ENCODE measurements around the gene DNAH3. TPM values are rescaled to one million over a fixed set of nuclear protein-coding genes. Genes with fewer than 3 reads are reported as not detected.
"Not testable (repeated sequence)": the region's sequence is repeated elsewhere in the genome, so short reads cannot be mapped to it uniquely, and the experiment has no call there.

The DNAH3 gene
- under 1 TPM in 10 of 12 donors, not detected in 2; 0.08 to 0.97 (median 0.41) TPM for polyA plus RNA-seq (ENCODE audit: insufficient read length in 12 of 12)
- long read RNA-seq, donor 1: 0 reads
- long read RNA-seq, donor 2, partial matches to known transcripts: 0 of 14 reads
- long read RNA-seq, donor 2, other reads (novel, unspliced or antisense): 14 of 14 reads
- long read RNA-seq, donor 3: 0 reads
- long read RNA-seq, donor 4: 0 reads
- long read RNA-seq, donor 5: 0 reads
- long read RNA-seq, donor 6, partial matches to known transcripts: 7 of 7 reads
- long read RNA-seq, donor 6, other reads (novel, unspliced or antisense): 0 of 7 reads
- long read RNA-seq, donor 7: 0 reads
- long read RNA-seq, donor 8, partial matches to known transcripts: 53 of 63 reads
- long read RNA-seq, donor 8, other reads (novel, unspliced or antisense): 10 of 63 reads
- long read RNA-seq, donor 9: 0 reads
- long read RNA-seq, donor 10: 0 reads
- long read RNA-seq, donor 11: 0 reads

- no peak for DNase-seq
Measured at GRCh38 chr16:21150375-21151001, at the start of gene DNAH3. DNAH3 (minus strand) TSS chr16:21150846; CDS start chr16:21150319, 527 bp downstream.

GRCh38 chr16:21199607-21200218 is 49.1 kb upstream of the DNAH3 start:
- no peak for DNase-seq

GRCh38 chr16:21197621-21198020 is 47.0 kb upstream of the DNAH3 start:
- DNase-seq: no peak

GRCh38 chr16:21197112-21197511 is 46.5 kb upstream of the DNAH3 start:
- no peak for DNase-seq

GRCh38 chr16:21195330-21195729 is 44.7 kb upstream of the DNAH3 start:
- not testable (repeated sequence) for DNase-seq

GRCh38 chr16:21194771-21195301 is 44.2 kb upstream of the DNAH3 start:
- peak; percentile 5 for DNase-seq

GRCh38 chr16:21192991-21193390 is 42.3 kb upstream of the DNAH3 start:
- DNase-seq: no peak

- DNase-seq: no peak
Measured at GRCh38 chr16:21190599-21190998, 40.0 kb upstream of the DNAH3 start.

- no peak for DNase-seq
Measured at GRCh38 chr16:21190013-21190412, 39.4 kb upstream of the DNAH3 start.

GRCh38 chr16:21189311-21189710 is 38.7 kb upstream of the DNAH3 start:
- DNase-seq: no peak

- no peak for DNase-seq
Measured at GRCh38 chr16:21186326-21186691, 35.7 kb upstream of the DNAH3 start.

- DNase-seq: no peak
Measured at GRCh38 chr16:21185659-21186325, 35.1 kb upstream of the DNAH3 start.

GRCh38 chr16:21184834-21185233 is 34.2 kb upstream of the DNAH3 start:
- no peak for DNase-seq

GRCh38 chr16:21183995-21184394 is 33.3 kb upstream of the DNAH3 start:
- DNase-seq: no peak

GRCh38 chr16:21179983-21180365 is 29.3 kb upstream of the DNAH3 start:
- no peak for DNase-seq

- no peak for DNase-seq
Measured at GRCh38 chr16:21179126-21179982, 28.7 kb upstream of the DNAH3 start.

GRCh38 chr16:21175397-21175796 is 24.8 kb upstream of the DNAH3 start:
- DNase-seq: no peak

GRCh38 chr16:21172650-21173049 is 22.0 kb upstream of the DNAH3 start:
- DNase-seq: no peak

GRCh38 chr16:21170116-21170515 is 19.5 kb upstream of the DNAH3 start:
- DNase-seq: not testable (repeated sequence)

- no peak for DNase-seq
Measured at GRCh38 chr16:21169249-21169981, 18.8 kb upstream of the DNAH3 start.
